Left cardiac atrium (tissue), 4 donors: ENCODE measurements around the gene CRIP2. TPM values are rescaled to one million over a fixed set of nuclear protein-coding genes. Genes with fewer than 3 reads are reported as not detected.

Experiments
- ATAC-seq, 2 donors: fragments of 200-7000 bp; cut with Tn5 transposase; one replicate each; pipeline ENCODE4 v1.9.1; 2020; ENCODE audit warnings: mild to moderate bottlenecking in 2 of 2, moderate library complexity in 2 of 2
- DNase-seq: peaks from one replicate; pipeline ENCODE4 v3.0.0-alpha.2; 2020
- intact Hi-C, 2 donors: fragments of 100-400 bp; cut with DNase I; formaldehyde crosslinking; loops; one replicate each; pipeline versions ENCODE4 v1.14.1 to v1.15.1; 2022 to 2023
- total RNA-seq, 2 donors: library from RNA; stranded (reverse); fragmentation: NEBNext Ultra II Directional; extraction: Animal tissue kit (Norgen Biotek cat#: 25700); gene quantifications; one replicate each; pipeline ENCODE4 v1.2.1, GENCODE V29; 2021
- donor health status: DM: no; HTN: yes; CAD: no.
- donor health status: DM: no; HTN: yes; CAD: no; lungs with severe emphysema.
- donor health status: DM: yes; HTN: yes; CAD: no.
- donor health status: Dilated cardiomyopathy.

CRIP2 gene
- total RNA-seq, 2 donors from 2014 or later, result 783 to 843 TPM

DNA sequence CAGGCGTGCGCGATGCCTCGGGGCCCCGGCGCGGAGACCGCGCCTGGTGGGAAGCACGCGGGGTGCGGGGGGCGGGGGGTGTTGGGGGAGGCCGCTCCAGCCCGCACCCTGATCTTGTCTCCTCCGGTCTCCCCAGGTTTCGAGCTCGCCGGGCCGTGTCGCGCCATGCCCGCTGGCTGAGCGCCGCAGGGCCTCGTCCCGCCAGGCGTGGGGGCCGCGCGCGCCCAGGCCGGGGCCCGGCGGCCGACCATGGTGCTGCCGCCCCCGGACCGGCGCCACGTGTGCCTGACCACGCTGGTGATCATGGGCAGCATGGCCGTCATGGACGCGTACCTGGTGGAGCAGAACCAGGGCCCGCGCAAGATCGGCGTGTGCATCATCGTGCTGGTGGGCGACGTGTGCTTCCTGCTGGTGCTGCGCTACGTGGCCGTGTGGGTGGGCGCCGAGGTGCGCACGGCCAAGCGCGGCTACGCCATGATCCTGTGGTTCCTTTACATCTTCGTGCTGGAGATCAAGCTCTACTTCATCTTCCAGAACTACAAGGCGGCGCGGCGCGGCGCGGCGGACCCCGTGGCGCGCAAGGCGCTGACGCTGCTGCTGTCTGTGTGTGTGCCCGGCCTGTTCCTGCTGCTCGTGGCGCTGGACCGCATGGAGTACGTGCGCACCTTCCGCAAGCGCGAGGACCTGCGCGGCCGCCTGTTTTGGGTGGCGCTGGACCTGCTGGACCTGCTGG is 54.1 kb downstream of the CRIP2 start:
- DNase-seq, result no peak

DNA sequence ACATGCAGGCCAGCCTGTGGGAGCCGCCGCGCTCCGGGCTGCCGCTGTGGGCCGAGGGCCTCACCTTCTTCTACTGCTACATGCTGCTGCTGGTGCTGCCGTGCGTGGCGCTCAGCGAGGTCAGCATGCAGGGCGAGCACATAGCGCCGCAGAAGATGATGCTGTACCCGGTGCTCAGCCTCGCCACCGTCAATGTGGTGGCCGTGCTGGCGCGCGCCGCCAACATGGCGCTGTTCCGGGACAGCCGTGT is 54.6 kb downstream of the CRIP2 start:
- intact Hi-C loops, result loop anchor here (2.0 to 10.0 kb wide), 2 partner anchors 158 to 324 kb away; no protein-coding TSS in a partner anchor
- peak; percentile 39 for DNase-seq
- no peak for ATAC-seq

More for the DNA sequence above, 54.1 kb downstream of the CRIP2 start:
- peak; percentile 5 to 7 for ATAC-seq
- intact Hi-C loops, result loop anchor here (2.0 to 10.0 kb wide), 2 partner anchors 158 to 324 kb away; no protein-coding TSS in a partner anchor

Other genes starting within 250 kb of the CRIP2 start
- gene BTBD6, start 226.3 kb upstream of the CRIP2 start, total RNA-seq, result 10 to 100 TPM; 37.7 to 42.7 TPM
- 10 to 100 TPM; 18.8 to 20.0 TPM for gene BRF1, start 173.8 kb upstream of the CRIP2 start, total RNA-seq
- gene PACS2, start 160.1 kb upstream of the CRIP2 start, total RNA-seq, result 10 to 100 TPM; 53.4 to 55.8 TPM
- 1 to 10 TPM in 1 of 2 donors, under 1 TPM in 1; 0.77 to 1.6 TPM for gene TEX22, start 76.3 kb upstream of the CRIP2 start, total RNA-seq
- 100 to 1,000 TPM in 1 of 2 donors, 10 to 100 TPM in 1; 99.5 to 115 TPM for gene MTA1, start 55.0 kb upstream of the CRIP2 start, total RNA-seq
- 100 to 1,000 TPM; 137 to 192 TPM for gene CRIP1, start 12.1 kb downstream of the CRIP2 start, total RNA-seq
- gene TEDC1, start 16.4 kb downstream of the CRIP2 start, total RNA-seq, result 1 to 10 TPM; 5.1 to 5.9 TPM
- 1 to 10 TPM; 2.2 to 2.7 TPM for gene TMEM121, start 51.8 kb downstream of the CRIP2 start, total RNA-seq